Upper lobe of right lung (tissue), 1 donor: ENCODE measurements around the gene OR2H2. TPM values are rescaled to one million over a fixed set of nuclear protein-coding genes. Genes with fewer than 3 reads are reported as not detected.

Experiments used
- ATAC-seq: fragments of 200-7000 bp; cut with Tn5 transposase; one replicate; pipeline ENCODE4 v1.9.1; 2020; ENCODE audit warnings: mild to moderate bottlenecking, moderate library complexity
- DNase-seq: peaks from one replicate; pipeline ENCODE4 v3.0.0-alpha.2; 2020
- H3K27ac ChIP-seq: fragments of 200-600 bp; one replicate; pipeline ENCODE4 v1.8.0; 2022
- H3K27me3 ChIP-seq: fragments of 200-600 bp; one replicate; pipeline ENCODE4 v1.8.0; 2022; ENCODE audit warnings: mild to moderate bottlenecking
- H3K36me3 ChIP-seq: fragments of 200-600 bp; one replicate; pipeline ENCODE4 v1.8.0; 2022
- H3K4me1 ChIP-seq: fragments of 200-600 bp; one replicate; pipeline ENCODE4 v1.8.0; 2022
- H3K4me3 ChIP-seq: fragments of 200-600 bp; one replicate; pipeline ENCODE4 v1.8.0; 2022; ENCODE audit warnings: mild to moderate bottlenecking
- H3K9me3 ChIP-seq: fragments of 200-600 bp; one replicate; pipeline ENCODE4 v1.8.0; 2022
- CTCF ChIP-seq: fragments of 200-600 bp; IDR thresholded peaks from one replicate; pipeline ENCODE4 v1.8.0; 2022; ENCODE audit warnings: antibody characterized with exemption
- intact Hi-C: fragments of 100-400 bp; cut with DNase I; formaldehyde crosslinking; loops from one replicate; pipeline ENCODE4 v1.11.0; 2022
- total RNA-seq: library from RNA; stranded (reverse); fragmentation: NEBNext Ultra II Directional; extraction: Animal tissue kit (Norgen Biotek cat#: 25700); gene quantifications from one replicate; pipeline ENCODE4 v1.2.1, GENCODE V29; 2021
- donor health status: DM: no; HTN: yes; CAD: no; lungs with severe emphysema.

OR2H2 gene
- total RNA-seq, 1 donor from 2014 or later, result not detected

DNA sequence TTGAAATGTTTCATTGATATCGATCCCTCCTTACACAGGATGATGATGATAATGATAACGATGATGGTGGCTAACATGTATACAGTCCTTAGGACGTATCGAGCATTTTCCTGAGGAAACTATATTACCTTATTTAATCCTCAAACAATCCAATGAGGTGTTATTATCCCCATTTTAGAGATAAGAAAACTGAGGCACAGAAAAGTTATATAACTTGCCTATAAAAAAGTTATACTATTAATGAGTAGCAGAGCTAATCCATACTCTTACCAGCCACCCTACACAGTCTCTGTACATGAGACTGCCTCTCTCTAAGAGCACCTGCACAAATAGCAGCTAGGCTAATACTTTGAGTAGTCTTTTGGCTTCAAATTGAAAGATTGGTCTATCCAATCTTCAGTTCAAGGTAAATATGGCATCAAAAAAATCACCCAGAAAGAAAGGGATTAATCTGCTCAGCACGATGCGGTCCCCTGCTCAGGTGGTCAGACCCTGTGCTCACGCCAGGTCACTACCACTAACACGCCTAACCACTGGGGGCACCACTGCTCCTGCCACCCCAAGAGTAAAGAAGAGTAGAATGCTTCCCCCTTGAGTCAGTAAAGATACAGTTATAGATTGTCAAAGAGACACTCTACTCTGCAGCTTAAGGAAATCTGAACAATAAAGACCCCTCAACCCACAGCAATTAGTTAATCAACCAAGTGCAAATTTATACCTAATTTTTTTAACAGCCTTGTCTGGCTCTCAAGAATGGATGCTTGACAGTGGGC, 33.0 kb downstream of the OR2H2 start:
- Histone ChIP-seq H3K27ac (no peak overlapping the region), H3K27me3 (no peaks in the 10 kb centered on the region), H3K36me3 (peaks cover 23% of the 10 kb centered on the region), H3K4me1 (no peaks in the 10 kb centered on the region), H3K4me3 (no peak overlapping the region), H3K9me3 (no peaks in the 10 kb centered on the region)
- ATAC-seq (peak; percentile 31), DNase-seq (no peak)
- intact Hi-C loops, result no loop called here
- TF ChIP-seq CTCF, result no peak

GRCh38 chr6:29619578-29620160, 34.7 kb downstream of the OR2H2 start:
- no peak overlapping the region for H3K27ac ChIP-seq
- no peak overlapping the region for H3K4me3 ChIP-seq
- H3K36me3 ChIP-seq, result peaks cover 13% of the 10 kb centered on the region
- no peaks in the 10 kb centered on the region for H3K9me3 ChIP-seq
- ATAC-seq (peak; percentile 66), DNase-seq (no peak)
- intact Hi-C loops, result no loop called here
- TF ChIP-seq CTCF, result no peak
- no peaks in the 10 kb centered on the region for H3K27me3 ChIP-seq
- H3K4me1 ChIP-seq, result no peaks in the 10 kb centered on the region

DNA sequence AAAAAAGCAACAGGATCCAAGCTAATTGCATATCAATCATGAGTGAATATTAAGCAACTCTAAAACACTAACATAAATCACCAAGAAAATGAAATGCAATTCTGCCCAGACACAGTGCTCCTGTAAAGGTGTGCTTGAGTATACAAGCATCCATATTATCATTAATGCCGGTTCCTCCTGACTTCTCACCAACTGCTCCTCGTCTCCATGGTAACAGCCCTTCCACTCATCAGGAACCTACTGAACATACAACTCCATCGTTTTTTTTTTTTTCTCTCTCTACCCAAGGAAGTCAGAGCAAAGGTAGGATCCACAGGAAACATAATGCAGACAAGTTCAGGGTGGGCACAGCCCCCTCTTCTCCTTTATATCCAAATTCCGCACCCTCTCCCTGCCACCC, 35.7 kb downstream of the OR2H2 start:
- ATAC-seq (no peak), DNase-seq (no peak)
- Histone ChIP-seq H3K36me3 (peaks cover 13% of the 10 kb centered on the region), H3K4me1 (no peaks in the 10 kb centered on the region), H3K9me3 (no peaks in the 10 kb centered on the region), H3K27me3 (no peaks in the 10 kb centered on the region), H3K27ac (no peak overlapping the region), H3K4me3 (no peak overlapping the region)
- intact Hi-C loops, result no loop called here
- TF ChIP-seq CTCF, result no peak

GRCh38 chr6:29624520-29624961, 39.6 kb downstream of the OR2H2 start:
- ATAC-seq (no peak), DNase-seq (no peak)
- Histone ChIP-seq H3K27me3 (no peaks in the 10 kb centered on the region), H3K27ac (no peak overlapping the region), H3K36me3 (peaks cover 13% of the 10 kb centered on the region), H3K9me3 (no peaks in the 10 kb centered on the region), H3K4me3 (no peak overlapping the region), H3K4me1 (peaks cover 9% of the 10 kb centered on the region)
- intact Hi-C loops, result no loop called here
- no peak for TF ChIP-seq CTCF

GRCh38 chr6:29625337-29625930, 40.5 kb downstream of the OR2H2 start:
- H3K27ac ChIP-seq, result no peak overlapping the region
- ATAC-seq (no peak), DNase-seq (no peak)
- H3K4me3 ChIP-seq, result no peak overlapping the region
- peaks cover 10% of the 10 kb centered on the region for H3K36me3 ChIP-seq
- H3K27me3 ChIP-seq, result no peaks in the 10 kb centered on the region
- no peaks in the 10 kb centered on the region for H3K9me3 ChIP-seq
- intact Hi-C loops, result no loop called here
- no peak for TF ChIP-seq CTCF
- H3K4me1 ChIP-seq, result peaks cover 9% of the 10 kb centered on the region
